PC-9 (cell line): ENCODE data around the gene SPHK1.

Experiments used
- EZH2 ChIP-seq: fragments of 200-600 bp; sonication (generic); IDR thresholded peaks from 2 replicates; pipeline ENCODE4 v1.8.0; 2017; ENCODE audit warnings: antibody characterized with exemption, low read depth
- TF ChIP-seq, protein P1 (sequence below): fragments of 200-600 bp; sonication (generic); conservative IDR thresholded peaks from 2 replicates; pipeline ENCODE4 v1.6.1; 2017; ENCODE audit warnings: mixed run types, antibody characterized with exemption, mild to moderate bottlenecking, moderate library complexity

DNA sequence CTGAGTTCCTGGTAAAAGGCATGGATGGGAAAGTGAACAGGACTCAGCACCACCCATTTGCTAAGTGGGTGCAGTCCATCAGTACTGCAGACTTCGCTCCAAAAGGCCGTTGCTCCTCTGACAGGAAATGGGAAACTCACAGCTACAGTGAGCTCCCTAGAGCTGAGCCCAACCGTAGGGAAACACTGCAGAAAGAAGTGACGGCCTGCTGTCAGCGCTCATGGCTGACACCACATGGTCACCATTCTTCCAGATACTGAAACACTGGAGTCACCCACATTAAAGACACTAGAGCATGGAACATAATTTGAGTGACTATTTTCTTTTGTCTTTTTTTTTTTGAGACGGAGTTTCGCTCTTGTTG is 36.6 kb downstream of the SPHK1 start:
- TF ChIP-seq, protein P1, sequence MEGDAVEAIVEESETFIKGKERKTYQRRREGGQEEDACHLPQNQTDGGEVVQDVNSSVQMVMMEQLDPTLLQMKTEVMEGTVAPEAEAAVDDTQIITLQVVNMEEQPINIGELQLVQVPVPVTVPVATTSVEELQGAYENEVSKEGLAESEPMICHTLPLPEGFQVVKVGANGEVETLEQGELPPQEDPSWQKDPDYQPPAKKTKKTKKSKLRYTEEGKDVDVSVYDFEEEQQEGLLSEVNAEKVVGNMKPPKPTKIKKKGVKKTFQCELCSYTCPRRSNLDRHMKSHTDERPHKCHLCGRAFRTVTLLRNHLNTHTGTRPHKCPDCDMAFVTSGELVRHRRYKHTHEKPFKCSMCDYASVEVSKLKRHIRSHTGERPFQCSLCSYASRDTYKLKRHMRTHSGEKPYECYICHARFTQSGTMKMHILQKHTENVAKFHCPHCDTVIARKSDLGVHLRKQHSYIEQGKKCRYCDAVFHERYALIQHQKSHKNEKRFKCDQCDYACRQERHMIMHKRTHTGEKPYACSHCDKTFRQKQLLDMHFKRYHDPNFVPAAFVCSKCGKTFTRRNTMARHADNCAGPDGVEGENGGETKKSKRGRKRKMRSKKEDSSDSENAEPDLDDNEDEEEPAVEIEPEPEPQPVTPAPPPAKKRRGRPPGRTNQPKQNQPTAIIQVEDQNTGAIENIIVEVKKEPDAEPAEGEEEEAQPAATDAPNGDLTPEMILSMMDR = no peak
- TF ChIP-seq EZH2 = no peak
